Raji (cell line): ENCODE data around the gene FITM1.

Source experiments
- POLR2A ChIP-seq: IDR thresholded peaks from 2 replicates; pipeline ENCODE4 v1.6.1; 2011; ENCODE audit warnings: low read depth, low read length, control low read depth; ENCODE audit not compliant: insufficient read depth

FITM1 gene

GRCh38 chr14:24130380-24130716 is at the start of gene FITM1:
Gene FITM1 (plus strand): TSS chr14:24130659. CDS start chr14:24131564, 905 bp downstream.
- no peak for TF ChIP-seq POLR2A

GRCh38 chr14:24080888-24081738 is 49.3 kb upstream of the FITM1 start:
- peak; percentile 53 for TF ChIP-seq POLR2A

- no peak for TF ChIP-seq POLR2A
Observed at GRCh38 chr14:24081739-24082211, 48.7 kb upstream of the FITM1 start.

- no peak for TF ChIP-seq POLR2A
Observed at GRCh38 chr14:24082411-24083080, 47.9 kb upstream of the FITM1 start.

- TF ChIP-seq POLR2A = no peak
Observed at GRCh38 chr14:24083462-24083861, 47.0 kb upstream of the FITM1 start.

GRCh38 chr14:24084440-24084839 is 46.0 kb upstream of the FITM1 start:
- TF ChIP-seq POLR2A = no peak

GRCh38 chr14:24085215-24085614 is 45.2 kb upstream of the FITM1 start:
- no peak for TF ChIP-seq POLR2A

GRCh38 chr14:24086193-24086955 is 44.1 kb upstream of the FITM1 start:
- no peak for TF ChIP-seq POLR2A

- TF ChIP-seq POLR2A = no peak
Observed at GRCh38 chr14:24087004-24087403, 43.5 kb upstream of the FITM1 start.

GRCh38 chr14:24088095-24088494 is 42.4 kb upstream of the FITM1 start:
- no peak for TF ChIP-seq POLR2A

GRCh38 chr14:24089890-24090289 is 40.6 kb upstream of the FITM1 start:
- TF ChIP-seq POLR2A = no peak

GRCh38 chr14:24092110-24092504 is 38.4 kb upstream of the FITM1 start:
- TF ChIP-seq POLR2A = no peak

- no peak; the same call in 1 of the 2 replicates for TF ChIP-seq POLR2A
Observed at GRCh38 chr14:24092505-24093206, 37.8 kb upstream of the FITM1 start.

- TF ChIP-seq POLR2A = no peak
Observed at GRCh38 chr14:24093207-24093900, 37.1 kb upstream of the FITM1 start.

- TF ChIP-seq POLR2A = peak; percentile 91
Observed at GRCh38 chr14:24093901-24094840, 36.3 kb upstream of the FITM1 start, which contains the start of gene PCK2. Gene PCK2 (plus strand): TSS chr14:24094311. CDS start chr14:24094406, 95 bp downstream.
